IMR-90 (cell line): ENCODE measurements around the gene SLCO3A1. TPM values are rescaled to one million over a fixed set of nuclear protein-coding genes. Genes with fewer than 3 reads are reported as not detected.

Experiments used
- ATAC-seq: fragments of 200-7000 bp; cut with Tn5 transposase; 2 replicates; pipeline ENCODE4 v1.9.1; 2020; ENCODE audit warnings: low read depth, mild to moderate bottlenecking, moderate library complexity
- BruUV-seq: library from RNA; stranded (reverse); fragments of 400-500 nt; replicated peaks from 2 replicates; lab custom pipeline; 2021; lab: Mats Ljungman, UMichigan
- CTCF ChIA-PET: fragments of 300-600 bp; formaldehyde crosslinking; extraction: SDS; loops from one replicate; lab custom pipeline; 2021; ENCODE audit warnings: antibody characterized with exemption; lab: Yijun Ruan, JAX
- POLR2A ChIA-PET: fragments of 300-600 bp; sonication (Branson Sonifier 250); formaldehyde crosslinking; loops from one replicate; lab custom pipeline; 2022; ENCODE audit warnings: antibody characterized with exemption; ENCODE audit not compliant: unreplicated experiment; lab: Charles Lee
- DNase-seq: peaks from one replicate; pipeline ENCODE4 v3.0.0; 2013
- H2AFZ ChIP-seq: replicated peaks from 2 replicates; pipeline ENCODE3; 2013; ENCODE audit warnings: low read length, mild to moderate bottlenecking; ENCODE audit not compliant: poor library complexity
- H2AK5ac ChIP-seq: 2 replicates; pipeline ENCODE4 v1.6.1; 2013; ENCODE audit warnings: low read depth, low read length, inconsistent platforms
- H2AK9ac ChIP-seq: replicated peaks from 2 replicates; pipeline ENCODE3; 2013; ENCODE audit warnings: mild to moderate bottlenecking, low read depth, low read length, moderate library complexity; ENCODE audit not compliant: poor library complexity
- H2BK120ac ChIP-seq: 2 replicates; pipeline ENCODE4 v1.6.1; 2013; ENCODE audit warnings: low read depth, low read length, inconsistent platforms
- H2BK15ac ChIP-seq: 3 replicates; pipeline ENCODE4 v1.6.1; 2013; ENCODE audit warnings: low read depth, low read length, inconsistent platforms
- H2BK20ac ChIP-seq: 2 replicates; pipeline ENCODE4 v1.6.1; 2013; ENCODE audit warnings: low read depth, mild to moderate bottlenecking, inconsistent platforms, low read length, moderate library complexity
- H2BK5ac ChIP-seq: 2 replicates; pipeline ENCODE4 v1.6.1; 2013; ENCODE audit warnings: mild to moderate bottlenecking, low read depth, low read length, inconsistent platforms; ENCODE audit not compliant: poor library complexity, severe bottlenecking
- H3K14ac ChIP-seq: replicated peaks from 2 replicates; pipeline ENCODE4 v1.6.1; 2013; ENCODE audit warnings: low read depth, low read length, inconsistent platforms
- H3K18ac ChIP-seq: 2 replicates; pipeline ENCODE4 v1.6.1; 2013; ENCODE audit warnings: low read depth, low read length, control low read depth
- H3K23ac ChIP-seq: 2 replicates; pipeline ENCODE4 v1.6.1; 2013; ENCODE audit warnings: low read depth, low read length, inconsistent platforms
- H3K27ac ChIP-seq: 2 replicates; pipeline ENCODE4 v1.5.1; 2013; ENCODE audit warnings: mild to moderate bottlenecking, control low read depth, low read length; ENCODE audit not compliant: insufficient read depth
- H3K27me3 ChIP-seq: 2 replicates; pipeline ENCODE4 v1.6.1; 2013; ENCODE audit warnings: low read length; ENCODE audit not compliant: control insufficient read depth, insufficient read depth
- H3K36me3 ChIP-seq: 2 replicates; pipeline ENCODE4 v1.6.1; 2013; ENCODE audit warnings: low read length, mixed read lengths; ENCODE audit not compliant: control insufficient read depth, insufficient read depth
- H3K4ac ChIP-seq: 2 replicates; pipeline ENCODE4 v1.6.1; 2013; ENCODE audit warnings: low read depth, low read length, inconsistent platforms
- H3K4me1 ChIP-seq: 2 replicates; pipeline ENCODE4 v1.6.1; 2013; ENCODE audit warnings: low read length, mixed read lengths; ENCODE audit not compliant: control insufficient read depth, insufficient read depth
- H3K4me2 ChIP-seq: 2 replicates; pipeline ENCODE4 v1.6.1; 2013; ENCODE audit warnings: low read depth, mild to moderate bottlenecking, control low read depth, low read length, moderate library complexity
- H3K4me3 ChIP-seq: 2 replicates; pipeline ENCODE4 v1.5.1; 2013; ENCODE audit warnings: low read depth, mild to moderate bottlenecking, control low read depth, low read length, moderate library complexity; ENCODE audit not compliant: insufficient read depth
- H3K56ac ChIP-seq: 2 replicates; pipeline ENCODE4 v1.6.1; 2013; ENCODE audit warnings: low read length, inconsistent platforms; ENCODE audit not compliant: insufficient read depth; ENCODE audit errors: extremely low read depth
- H3K79me1 ChIP-seq, 2 experiments: 2 replicates each; pipeline ENCODE4 v1.6.1; 2013; ENCODE audit warnings: low read length in 2 of 2, inconsistent platforms in 1 of 2, low read depth in 1 of 2
- H3K9ac ChIP-seq: 2 replicates; pipeline ENCODE4 v1.6.1; 2013; ENCODE audit warnings: low read depth, low read length, control low read depth
- H3K9me1 ChIP-seq: 2 replicates; pipeline ENCODE4 v1.6.1; 2013; ENCODE audit warnings: low read length, inconsistent platforms; ENCODE audit not compliant: insufficient read depth
- H3K9me3 ChIP-seq: 2 replicates; pipeline ENCODE4 v1.6.1; 2013; ENCODE audit warnings: low read length; ENCODE audit not compliant: control insufficient read depth, insufficient read depth
- H4K20me1 ChIP-seq: 2 replicates; pipeline ENCODE4 v1.6.1; 2013; ENCODE audit warnings: low read length, inconsistent platforms; ENCODE audit not compliant: insufficient read depth
- H4K5ac ChIP-seq: 2 replicates; pipeline ENCODE4 v1.6.1; 2013; ENCODE audit warnings: mild to moderate bottlenecking, low read depth, low read length, control low read depth
- H4K8ac ChIP-seq, 2 experiments: 2 replicates each; pipeline ENCODE4 v1.6.1; 2013; ENCODE audit warnings: low read depth in 2 of 2, low read length in 2 of 2, control low read depth in 1 of 2, inconsistent platforms in 1 of 2
- H4K91ac ChIP-seq: 2 replicates; pipeline ENCODE4 v1.6.1; 2013; ENCODE audit warnings: low read depth, low read length, inconsistent platforms; ENCODE audit not compliant: insufficient read depth
- CEBPB ChIP-seq: IDR thresholded peaks from 2 replicates; pipeline ENCODE4 v1.6.1; 2012; ENCODE audit warnings: low read depth, low read length, improper control_type of control experiment
- CHD1 ChIP-seq: IDR thresholded peaks from 2 replicates; pipeline ENCODE4 v1.6.1; 2012; ENCODE audit warnings: low read depth, low read length, improper control_type of control experiment
- CTCF ChIP-seq: conservative IDR thresholded peaks from 2 replicates; pipeline ENCODE4 v1.5.1; 2012; ENCODE audit warnings: mild to moderate bottlenecking, low read depth, low read length, improper control_type of control experiment
- FOS ChIP-seq: fragments of 150-350 bp; IDR thresholded peaks from 2 replicates; pipeline ENCODE4 v1.6.1; 2016; ENCODE audit warnings: low read depth, low read length
- MAZ ChIP-seq: IDR thresholded peaks from 2 replicates; pipeline ENCODE4 v1.6.1; 2012; ENCODE audit warnings: low read depth, mild to moderate bottlenecking, low read length, improper control_type of control experiment, moderate library complexity, borderline replicate concordance
- MXI1 ChIP-seq: IDR thresholded peaks from 2 replicates; pipeline ENCODE4 v1.6.1; 2012; ENCODE audit warnings: low read depth, mild to moderate bottlenecking, low read length, moderate library complexity, borderline replicate concordance
- NFE2L2 ChIP-seq: fragments of 150-350 bp; IDR thresholded peaks from 2 replicates; pipeline ENCODE4 v1.6.1; 2016; ENCODE audit warnings: low read depth, mild to moderate bottlenecking, low read length
- POLR2A ChIP-seq: IDR thresholded peaks from 2 replicates; pipeline ENCODE4 v1.6.1; 2012; ENCODE audit warnings: mild to moderate bottlenecking, low read depth, low read length
- RAD21 ChIP-seq: IDR thresholded peaks from 2 replicates; pipeline ENCODE4 v1.6.1; 2012; ENCODE audit warnings: low read length, improper control_type of control experiment
- RCOR1 ChIP-seq: IDR thresholded peaks from 2 replicates; pipeline ENCODE4 v1.6.1; 2012; ENCODE audit warnings: mild to moderate bottlenecking, low read length, improper control_type of control experiment; ENCODE audit not compliant: insufficient replicate concordance
- RFX5 ChIP-seq: IDR thresholded peaks from 2 replicates; pipeline ENCODE4 v1.8.0; 2012; ENCODE audit warnings: low read depth, mild to moderate bottlenecking, low read length, moderate library complexity
- SMC3 ChIP-seq: fragments of 150-350 bp; IDR thresholded peaks from 2 replicates; pipeline ENCODE4 v1.6.1; 2016; ENCODE audit warnings: low read depth, mild to moderate bottlenecking, antibody characterized with exemption, low read length, moderate library complexity
- USF2 ChIP-seq: fragments of 150-350 bp; IDR thresholded peaks from 2 replicates; pipeline ENCODE4 v1.6.1; 2017; ENCODE audit warnings: mild to moderate bottlenecking, antibody characterized with exemption, low read length, low read depth
- WGBS, 2 experiments: methylation state at CpG; one replicate each; pipeline versions ENCODE4 v1.1.5 to v1.1.7; 2013; ENCODE audit warnings: missing lambda C conversion rate in 2 of 2; ENCODE audit not compliant: insufficient read length in 1 of 2; ENCODE audit errors: extremely low coverage in 2 of 2; 5-methylcytosine and 5-hydroxymethylcytosine counted together
- dilution Hi-C: fragments of 300-500 bp; cut with HindIII; formaldehyde crosslinking; loops from one replicate; pipeline ENCODE4 v1.14.3; 2018; ENCODE audit warnings: low sequenced_read_pairs; ENCODE audit not compliant: unreplicated experiment
- in situ Hi-C: fragments of 300-500 bp; cut with MboI; formaldehyde crosslinking; loops from 3 replicates; pipeline ENCODE4 v1.14.3; 2019; ENCODE audit warnings: low sequenced_read_pairs, inconsistent platforms, mixed read lengths
- intact Hi-C: fragments of 100-400 bp; cut with micrococcal nuclease; formaldehyde crosslinking; loops from 2 replicates; pipeline ENCODE4 v1.10.0; 2022
- polyA plus RNA-seq, 3 experiments: library from polyadenylated mRNA; depleted of rRNA; stranded (reverse); fragments of >200 nt; gene quantifications; 2 replicates each; pipeline ENCODE4 v1.2.3, GENCODE V29; 2012; ENCODE audit warnings: low replicate concordance in 1 of 3
- total RNA-seq: library from RNA; depleted of rRNA; stranded (reverse); fragments of >200 nt; gene quantifications from 2 replicates; pipeline ENCODE4 v1.2.3, GENCODE V29; 2012
- TF ChIP-seq, protein P1 (sequence below): fragments of 150-350 bp; IDR thresholded peaks from 2 replicates; pipeline ENCODE4 v1.6.1; 2016; ENCODE audit warnings: low read depth, mild to moderate bottlenecking, low read length, moderate library complexity, borderline replicate concordance

The SLCO3A1 gene
- total and polyA plus RNA-seq, 2 of the 4 experiments (the other 2 are of a cell fraction): 4.7 to 8.1 TPM

DNA sequence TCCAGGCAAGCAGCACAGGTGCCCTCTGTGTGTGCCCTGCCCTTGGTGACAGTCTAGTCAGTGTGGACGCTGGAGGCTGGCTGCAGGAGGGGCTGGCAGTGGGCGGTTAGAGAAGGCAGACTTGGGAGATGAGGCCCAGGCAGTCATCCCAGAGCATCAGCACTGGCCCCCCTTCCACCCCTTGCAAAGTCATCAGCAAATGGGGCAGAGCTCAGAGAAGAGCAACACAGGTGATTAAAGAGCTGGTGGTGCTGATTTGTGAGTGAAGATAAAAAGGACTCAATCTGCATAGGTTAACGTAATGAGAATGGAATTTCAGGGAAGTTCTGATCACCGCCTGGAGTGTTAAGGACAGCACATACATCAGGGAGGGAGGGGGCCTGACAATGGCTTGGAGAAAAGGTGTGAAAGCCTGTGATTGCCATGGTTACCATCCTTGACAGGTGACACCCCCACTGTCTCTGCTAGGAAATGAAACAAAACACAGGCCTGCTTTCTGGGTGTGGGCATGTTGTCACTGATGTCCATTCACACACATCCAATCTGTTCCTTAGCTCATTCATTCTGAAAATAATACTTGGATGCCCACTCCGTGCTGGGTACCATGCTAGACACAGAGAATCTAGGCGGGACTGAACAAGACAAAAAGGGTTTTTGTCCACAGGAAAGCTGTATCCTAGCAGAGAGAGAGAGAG lies 270.6 kb downstream of the SLCO3A1 start:
- Histone ChIP-seq H3K27ac (no peak overlapping the region), H3K9ac (no peak overlapping the region), H3K14ac (no peak overlapping the region), H3K4me1 (no peaks in the 10 kb centered on the region), H4K91ac (no peak overlapping the region), H3K4ac (no peak overlapping the region), H2BK20ac (no peak overlapping the region), H4K8ac (no peak overlapping the region), H2AK5ac (no peak overlapping the region), H3K27me3 (no peaks in the 10 kb centered on the region), H3K18ac (no peak overlapping the region), H3K9me3 (peaks cover 4% of the 10 kb centered on the region; the same call in 1 of the 2 replicates), H4K20me1 (no peaks in the 10 kb centered on the region), H2BK15ac (no peak overlapping the region), H3K23ac (no peak overlapping the region), H2BK120ac (no peak overlapping the region), H3K9me1 (no peaks in the 10 kb centered on the region), H3K36me3 (no peaks in the 10 kb centered on the region; the same call in 1 of the 2 replicates), H4K5ac (no peak overlapping the region), H3K79me1 (no peaks in the 10 kb centered on the region), H2BK5ac (no peak overlapping the region), H3K4me3 (no peak overlapping the region), H3K4me2 (no peak overlapping the region), H2AFZ (no peak overlapping the region), H2AK9ac (no peak overlapping the region), H3K56ac (no peak overlapping the region)
- no TSS peak for BruUV-seq
- intact Hi-C loops: no loop called here
- TF ChIP-seq FOS (no peak), RCOR1 (no peak), NFE2L2 (no peak), CHD1 (no peak), CEBPB (no peak), POLR2A (no peak), SMC3 (no peak), CTCF (no peak), RFX5 (no peak), RAD21 (no peak), USF2 (no peak), MXI1 (no peak), MAZ (no peak)
- TF ChIP-seq, protein P1, sequence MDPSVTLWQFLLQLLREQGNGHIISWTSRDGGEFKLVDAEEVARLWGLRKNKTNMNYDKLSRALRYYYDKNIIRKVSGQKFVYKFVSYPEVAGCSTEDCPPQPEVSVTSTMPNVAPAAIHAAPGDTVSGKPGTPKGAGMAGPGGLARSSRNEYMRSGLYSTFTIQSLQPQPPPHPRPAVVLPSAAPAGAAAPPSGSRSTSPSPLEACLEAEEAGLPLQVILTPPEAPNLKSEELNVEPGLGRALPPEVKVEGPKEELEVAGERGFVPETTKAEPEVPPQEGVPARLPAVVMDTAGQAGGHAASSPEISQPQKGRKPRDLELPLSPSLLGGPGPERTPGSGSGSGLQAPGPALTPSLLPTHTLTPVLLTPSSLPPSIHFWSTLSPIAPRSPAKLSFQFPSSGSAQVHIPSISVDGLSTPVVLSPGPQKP: no peak
- ChIA-PET CTCF (no interaction called here), POLR2A (no interaction called here)
- dilution Hi-C loops: no loop called here
- in situ Hi-C loops: no loop called here
- WGBS, 2 experiments: 59% methylated on average over 2 of the region's 6 CpGs; no CpG with 5 or more reads in 1 of the 2 experiments
- ATAC-seq (no peak), DNase-seq (no peak)
